GM23338 (cell line): ENCODE measurements around the gene GALNT9. TPM values are rescaled to one million over a fixed set of nuclear protein-coding genes. Genes with fewer than 3 reads are reported as not detected.

ENCODE experiments used
- ATAC-seq: fragments of 200-7000 bp; cut with Tn5 transposase; 3 replicates; pipeline ENCODE4 v1.9.1; 2020
- DNase-seq: peaks from one replicate; pipeline ENCODE4 v3.0.0-alpha.2; 2015; ENCODE audit warnings: low spot score
- H2AFZ ChIP-seq: fragments of 200-600 bp; sonication (generic); 2 replicates; pipeline ENCODE4 v1.8.0; 2016; ENCODE audit warnings: antibody characterized with exemption, mild to moderate bottlenecking, moderate library complexity
- H3F3A ChIP-seq: fragments of 200-600 bp; sonication (generic); replicated peaks from 2 replicates; pipeline ENCODE4 v1.8.0; 2017; ENCODE audit warnings: antibody characterized with exemption, mixed run types, low read depth
- H3K27ac ChIP-seq: fragments of 200-600 bp; sonication (generic); 2 replicates; pipeline ENCODE4 v1.6.1; 2016; ENCODE audit warnings: low read depth
- H3K27me3 ChIP-seq: fragments of 200-600 bp; sonication (generic); 2 replicates; pipeline ENCODE4 v1.8.0; 2016; ENCODE audit warnings: mild to moderate bottlenecking, mixed run types, moderate library complexity; ENCODE audit not compliant: insufficient read depth
- H3K36me3 ChIP-seq: fragments of 200-600 bp; sonication (generic); 2 replicates; pipeline ENCODE4 v1.8.0; 2016; ENCODE audit warnings: mild to moderate bottlenecking; ENCODE audit not compliant: insufficient read depth
- H3K4me1 ChIP-seq: fragments of 200-600 bp; sonication (generic); 2 replicates; pipeline ENCODE4 v1.8.0; 2016; ENCODE audit warnings: mild to moderate bottlenecking, moderate library complexity; ENCODE audit not compliant: insufficient read depth
- H3K4me2 ChIP-seq: fragments of 200-600 bp; sonication (generic); 2 replicates; pipeline ENCODE4 v1.7.1; 2017; ENCODE audit warnings: mixed run types
- H3K4me3 ChIP-seq: fragments of 200-600 bp; sonication (generic); 2 replicates; pipeline ENCODE4 v1.6.1; 2016; ENCODE audit warnings: mixed run types
- H3K79me2 ChIP-seq: fragments of 200-600 bp; sonication (generic); replicated peaks from 2 replicates; pipeline ENCODE4 v1.8.0; 2017; ENCODE audit warnings: mild to moderate bottlenecking; ENCODE audit not compliant: insufficient read depth
- H3K9me2 ChIP-seq: fragments of 200-600 bp; sonication (generic); 2 replicates; pipeline ENCODE4 v1.8.0; 2017; ENCODE audit not compliant: insufficient read depth
- H4K20me1 ChIP-seq: fragments of 200-600 bp; sonication (generic); replicated peaks from 2 replicates; pipeline ENCODE4 v1.8.0; 2017; ENCODE audit warnings: mild to moderate bottlenecking; ENCODE audit not compliant: insufficient read depth
- H3K27ac Mint-ChIP-seq: 2 replicates; pipeline ENCODE4 v1.8.0; 2020; ENCODE audit warnings: inconsistent platforms, mild to moderate bottlenecking, moderate library complexity, mixed read lengths
- H3K27me3 Mint-ChIP-seq: 3 replicates; pipeline ENCODE4 v1.8.0; 2022; ENCODE audit warnings: low read depth, mild to moderate bottlenecking, moderate library complexity, mixed read lengths, inconsistent platforms; ENCODE audit not compliant: insufficient read depth, poor library complexity
- H3K36me3 Mint-ChIP-seq: 3 replicates; pipeline ENCODE4 v1.8.0; 2021; ENCODE audit warnings: low read depth, mild to moderate bottlenecking, inconsistent platforms, moderate library complexity, mixed read lengths
- H3K4me1 Mint-ChIP-seq: 3 replicates; pipeline ENCODE4 v1.8.0; 2020; ENCODE audit warnings: mild to moderate bottlenecking, inconsistent platforms, mixed read lengths
- H3K4me3 Mint-ChIP-seq: 3 replicates; pipeline ENCODE4 v1.8.0; 2021; ENCODE audit warnings: moderate library complexity, mild to moderate bottlenecking, inconsistent platforms, mixed read lengths
- H3K9me3 Mint-ChIP-seq: 3 replicates; pipeline ENCODE4 v1.8.0; 2020; ENCODE audit warnings: moderate library complexity, mild to moderate bottlenecking, inconsistent platforms, mixed read lengths
- CREB1 ChIP-seq: fragments of 250-450 bp; sonication (Bioruptor Pico); IDR thresholded peaks from 2 replicates; pipeline ENCODE4 v1.5.0; 2020; ENCODE audit warnings: low read depth, mild to moderate bottlenecking, moderate library complexity
- CTCF ChIP-seq, 2 experiments: fragments of 200-600 bp in 1 of 2; sonication (generic) in 1 of 2; conservative IDR thresholded peaks; 2 replicates each; pipeline versions ENCODE4 v1.5.1 to v1.6.1; 2016 to 2017; ENCODE audit warnings: antibody characterized with exemption in 2 of 2, low read depth in 2 of 2, mild to moderate bottlenecking in 2 of 2, moderate library complexity in 1 of 2
- EZH2 ChIP-seq: fragments of 200-600 bp; sonication (generic); IDR thresholded peaks from one replicate; pipeline ENCODE4 v1.8.0; 2017; ENCODE audit warnings: antibody characterized with exemption, mild to moderate bottlenecking, low read depth; ENCODE audit not compliant: unreplicated experiment
- EZH2phosphoT487 ChIP-seq: fragments of 200-600 bp; sonication (generic); IDR thresholded peaks from one replicate; pipeline ENCODE4 v1.8.1; 2018; ENCODE audit warnings: antibody characterized with exemption; ENCODE audit not compliant: unreplicated experiment
- JUNB ChIP-seq: IDR thresholded peaks from one replicate; pipeline ENCODE4 v1.6.1; 2016; ENCODE audit warnings: antibody characterized with exemption; ENCODE audit not compliant: unreplicated experiment
- NANOG ChIP-seq: IDR thresholded peaks from 2 replicates; pipeline ENCODE4 v1.6.1; 2016; ENCODE audit warnings: antibody characterized with exemption, borderline replicate concordance
- POLR2AphosphoS5 ChIP-seq: IDR thresholded peaks from 2 replicates; pipeline ENCODE4 v1.6.1; 2016; ENCODE audit warnings: antibody characterized with exemption, low read depth
- REST ChIP-seq: IDR thresholded peaks from one replicate; pipeline ENCODE4 v1.6.1; 2018; ENCODE audit warnings: antibody characterized with exemption; ENCODE audit not compliant: unreplicated experiment
- STAT1 ChIP-seq: IDR thresholded peaks from one replicate; pipeline ENCODE4 v1.6.1; 2016; ENCODE audit warnings: antibody characterized with exemption; ENCODE audit not compliant: unreplicated experiment
- ZNF114 ChIP-seq: fragments of 250-450 bp; sonication (Bioruptor Pico); IDR thresholded peaks from 2 replicates; pipeline ENCODE4 v1.5.0; 2020; ENCODE audit warnings: mild to moderate bottlenecking, moderate library complexity
- ZNF331 ChIP-seq: fragments of 250-450 bp; sonication (Bioruptor Pico); IDR thresholded peaks from 2 replicates; pipeline ENCODE4 v1.5.0; 2020; ENCODE audit warnings: low read depth, mild to moderate bottlenecking, moderate library complexity
- ZNF462 ChIP-seq: fragments of 250-450 bp; sonication (Bioruptor Pico); IDR thresholded peaks from 2 replicates; pipeline ENCODE4 v1.5.0; 2020; ENCODE audit warnings: mild to moderate bottlenecking, moderate library complexity
- polyA plus RNA-seq: library from polyadenylated mRNA; unstranded; fragments of >200 nt; fragmentation: Nextera tagmentation; extraction: Ambion mirVana; gene quantifications from 2 replicates; pipeline ENCODE4 v1.2.1, GENCODE V29; 2016
- total RNA-seq: library from RNA; depleted of rRNA; stranded (reverse); fragments of >200 nt; shearing (Covaris generic); gene quantifications from 2 replicates; pipeline ENCODE4 v1.2.3, GENCODE V29; 2014
- TF ChIP-seq, protein P1 (sequence below): IDR thresholded peaks from 2 replicates; pipeline ENCODE4 v1.6.1; 2016; ENCODE audit warnings: antibody characterized with exemption

The GALNT9 gene
- total and polyA plus RNA-seq, 2 experiments from 2014 or later: 0.81 to 2.5 TPM

- Histone ChIP-seq H3K4me2 (no peak overlapping the region), H4K20me1 (no peaks in the 10 kb centered on the region), H3K36me3 (no peaks in the 10 kb centered on the region), H3K9me2 (no peaks in the 10 kb centered on the region), H3K4me3 (no peak overlapping the region), H2AFZ (no peak overlapping the region), H3K4me1 (no peaks in the 10 kb centered on the region), H3K27me3 (no peaks in the 10 kb centered on the region), H3F3A (no peaks in the 10 kb centered on the region), H3K27ac (no peak overlapping the region), H3K79me2 (no peaks in the 10 kb centered on the region)
- H3K9me3 Mint-ChIP-seq: peaks cover 18% of the 10 kb centered on the region
- peaks cover 10% of the 10 kb centered on the region for H3K27me3 Mint-ChIP-seq
- no peaks in the 10 kb centered on the region; the same call in 2 of the 3 replicates for H3K36me3 Mint-ChIP-seq
- ATAC-seq: no peak
- H3K4me3 Mint-ChIP-seq: no peak overlapping the region; the same call in 2 of the 3 replicates
- no peak overlapping the region for H3K27ac Mint-ChIP-seq
- H3K4me1 Mint-ChIP-seq: no peaks in the 10 kb centered on the region
- no peak for DNase-seq
- TF ChIP-seq, protein P1, sequence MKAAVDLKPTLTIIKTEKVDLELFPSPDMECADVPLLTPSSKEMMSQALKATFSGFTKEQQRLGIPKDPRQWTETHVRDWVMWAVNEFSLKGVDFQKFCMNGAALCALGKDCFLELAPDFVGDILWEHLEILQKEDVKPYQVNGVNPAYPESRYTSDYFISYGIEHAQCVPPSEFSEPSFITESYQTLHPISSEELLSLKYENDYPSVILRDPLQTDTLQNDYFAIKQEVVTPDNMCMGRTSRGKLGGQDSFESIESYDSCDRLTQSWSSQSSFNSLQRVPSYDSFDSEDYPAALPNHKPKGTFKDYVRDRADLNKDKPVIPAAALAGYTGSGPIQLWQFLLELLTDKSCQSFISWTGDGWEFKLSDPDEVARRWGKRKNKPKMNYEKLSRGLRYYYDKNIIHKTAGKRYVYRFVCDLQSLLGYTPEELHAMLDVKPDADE: no peak
- TF ChIP-seq POLR2AphosphoS5 (no peak), CREB1 (CRISPR knock-in tag) (no peak), ZNF462 (CRISPR knock-in tag) (no peak), STAT1 (no peak), ZNF331 (CRISPR knock-in tag) (no peak), ZNF114 (no peak), JUNB (no peak), NANOG (no peak), EZH2 (no peak), REST (no peak), CTCF (conservative IDR thresholded peaks at IDR 0.05; ENCODE audit: low read depth in 2 of 2) (no peak), EZH2phosphoT487 (no peak)
These were observed 21.2 kb downstream of the GALNT9 start for GRCh38 chr12:132307976-132308852.
